GM23338 (cell line): ENCODE measurements around the gene DCBLD1. TPM values are rescaled to one million over a fixed set of nuclear protein-coding genes. Genes with fewer than 3 reads are reported as not detected.

ENCODE experiments used
- ATAC-seq: fragments of 200-7000 bp; cut with Tn5 transposase; 3 replicates; pipeline ENCODE4 v1.9.1; 2020
- DNase-seq: peaks from one replicate; pipeline ENCODE4 v3.0.0-alpha.2; 2015; ENCODE audit warnings: low spot score
- H2AFZ ChIP-seq: fragments of 200-600 bp; sonication (generic); 2 replicates; pipeline ENCODE4 v1.8.0; 2016; ENCODE audit warnings: antibody characterized with exemption, mild to moderate bottlenecking, moderate library complexity
- H3F3A ChIP-seq: fragments of 200-600 bp; sonication (generic); replicated peaks from 2 replicates; pipeline ENCODE4 v1.8.0; 2017; ENCODE audit warnings: antibody characterized with exemption, mixed run types, low read depth
- H3K27ac ChIP-seq: fragments of 200-600 bp; sonication (generic); 2 replicates; pipeline ENCODE4 v1.6.1; 2016; ENCODE audit warnings: low read depth
- H3K27me3 ChIP-seq: fragments of 200-600 bp; sonication (generic); 2 replicates; pipeline ENCODE4 v1.8.0; 2016; ENCODE audit warnings: mild to moderate bottlenecking, mixed run types, moderate library complexity; ENCODE audit not compliant: insufficient read depth
- H3K36me3 ChIP-seq: fragments of 200-600 bp; sonication (generic); 2 replicates; pipeline ENCODE4 v1.8.0; 2016; ENCODE audit warnings: mild to moderate bottlenecking; ENCODE audit not compliant: insufficient read depth
- H3K4me1 ChIP-seq: fragments of 200-600 bp; sonication (generic); 2 replicates; pipeline ENCODE4 v1.8.0; 2016; ENCODE audit warnings: mild to moderate bottlenecking, moderate library complexity; ENCODE audit not compliant: insufficient read depth
- H3K4me2 ChIP-seq: fragments of 200-600 bp; sonication (generic); 2 replicates; pipeline ENCODE4 v1.7.1; 2017; ENCODE audit warnings: mixed run types
- H3K4me3 ChIP-seq: fragments of 200-600 bp; sonication (generic); 2 replicates; pipeline ENCODE4 v1.6.1; 2016; ENCODE audit warnings: mixed run types
- H3K79me2 ChIP-seq: fragments of 200-600 bp; sonication (generic); replicated peaks from 2 replicates; pipeline ENCODE4 v1.8.0; 2017; ENCODE audit warnings: mild to moderate bottlenecking; ENCODE audit not compliant: insufficient read depth
- H3K9me2 ChIP-seq: fragments of 200-600 bp; sonication (generic); 2 replicates; pipeline ENCODE4 v1.8.0; 2017; ENCODE audit not compliant: insufficient read depth
- H4K20me1 ChIP-seq: fragments of 200-600 bp; sonication (generic); replicated peaks from 2 replicates; pipeline ENCODE4 v1.8.0; 2017; ENCODE audit warnings: mild to moderate bottlenecking; ENCODE audit not compliant: insufficient read depth
- H3K27ac Mint-ChIP-seq: 2 replicates; pipeline ENCODE4 v1.8.0; 2020; ENCODE audit warnings: inconsistent platforms, mild to moderate bottlenecking, moderate library complexity, mixed read lengths
- H3K27me3 Mint-ChIP-seq: 3 replicates; pipeline ENCODE4 v1.8.0; 2022; ENCODE audit warnings: low read depth, mild to moderate bottlenecking, moderate library complexity, mixed read lengths, inconsistent platforms; ENCODE audit not compliant: insufficient read depth, poor library complexity
- H3K36me3 Mint-ChIP-seq: 3 replicates; pipeline ENCODE4 v1.8.0; 2021; ENCODE audit warnings: low read depth, mild to moderate bottlenecking, inconsistent platforms, moderate library complexity, mixed read lengths
- H3K4me1 Mint-ChIP-seq: 3 replicates; pipeline ENCODE4 v1.8.0; 2020; ENCODE audit warnings: mild to moderate bottlenecking, inconsistent platforms, mixed read lengths
- H3K4me3 Mint-ChIP-seq: 3 replicates; pipeline ENCODE4 v1.8.0; 2021; ENCODE audit warnings: moderate library complexity, mild to moderate bottlenecking, inconsistent platforms, mixed read lengths
- H3K9me3 Mint-ChIP-seq: 3 replicates; pipeline ENCODE4 v1.8.0; 2020; ENCODE audit warnings: moderate library complexity, mild to moderate bottlenecking, inconsistent platforms, mixed read lengths
- CREB1 ChIP-seq: fragments of 250-450 bp; sonication (Bioruptor Pico); IDR thresholded peaks from 2 replicates; pipeline ENCODE4 v1.5.0; 2020; ENCODE audit warnings: low read depth, mild to moderate bottlenecking, moderate library complexity
- EZH2 ChIP-seq: fragments of 200-600 bp; sonication (generic); IDR thresholded peaks from one replicate; pipeline ENCODE4 v1.8.0; 2017; ENCODE audit warnings: antibody characterized with exemption, mild to moderate bottlenecking, low read depth; ENCODE audit not compliant: unreplicated experiment
- EZH2phosphoT487 ChIP-seq: fragments of 200-600 bp; sonication (generic); IDR thresholded peaks from one replicate; pipeline ENCODE4 v1.8.1; 2018; ENCODE audit warnings: antibody characterized with exemption; ENCODE audit not compliant: unreplicated experiment
- JUNB ChIP-seq: IDR thresholded peaks from one replicate; pipeline ENCODE4 v1.6.1; 2016; ENCODE audit warnings: antibody characterized with exemption; ENCODE audit not compliant: unreplicated experiment
- NANOG ChIP-seq: IDR thresholded peaks from 2 replicates; pipeline ENCODE4 v1.6.1; 2016; ENCODE audit warnings: antibody characterized with exemption, borderline replicate concordance
- STAT1 ChIP-seq: IDR thresholded peaks from one replicate; pipeline ENCODE4 v1.6.1; 2016; ENCODE audit warnings: antibody characterized with exemption; ENCODE audit not compliant: unreplicated experiment
- ZNF114 ChIP-seq: fragments of 250-450 bp; sonication (Bioruptor Pico); IDR thresholded peaks from 2 replicates; pipeline ENCODE4 v1.5.0; 2020; ENCODE audit warnings: mild to moderate bottlenecking, moderate library complexity
- ZNF331 ChIP-seq: fragments of 250-450 bp; sonication (Bioruptor Pico); IDR thresholded peaks from 2 replicates; pipeline ENCODE4 v1.5.0; 2020; ENCODE audit warnings: low read depth, mild to moderate bottlenecking, moderate library complexity
- polyA plus RNA-seq: library from polyadenylated mRNA; unstranded; fragments of >200 nt; fragmentation: Nextera tagmentation; extraction: Ambion mirVana; gene quantifications from 2 replicates; pipeline ENCODE4 v1.2.1, GENCODE V29; 2016
- total RNA-seq: library from RNA; depleted of rRNA; stranded (reverse); fragments of >200 nt; shearing (Covaris generic); gene quantifications from 2 replicates; pipeline ENCODE4 v1.2.3, GENCODE V29; 2014
- TF ChIP-seq, protein P1 (sequence below): IDR thresholded peaks from 2 replicates; pipeline ENCODE4 v1.6.1; 2016; ENCODE audit warnings: antibody characterized with exemption
- TF ChIP-seq, protein P2 (sequence below): fragments of 250-450 bp; sonication (Bioruptor Pico); IDR thresholded peaks from 2 replicates; pipeline ENCODE4 v1.5.0; 2020; ENCODE audit warnings: mild to moderate bottlenecking, moderate library complexity
- TF ChIP-seq, protein P3 (sequence below): IDR thresholded peaks from one replicate; pipeline ENCODE4 v1.6.1; 2018; ENCODE audit warnings: antibody characterized with exemption; ENCODE audit not compliant: unreplicated experiment

DCBLD1 gene
- total and polyA plus RNA-seq, 2 experiments from 2014 or later = 4.2 to 7.6 TPM

DNA sequence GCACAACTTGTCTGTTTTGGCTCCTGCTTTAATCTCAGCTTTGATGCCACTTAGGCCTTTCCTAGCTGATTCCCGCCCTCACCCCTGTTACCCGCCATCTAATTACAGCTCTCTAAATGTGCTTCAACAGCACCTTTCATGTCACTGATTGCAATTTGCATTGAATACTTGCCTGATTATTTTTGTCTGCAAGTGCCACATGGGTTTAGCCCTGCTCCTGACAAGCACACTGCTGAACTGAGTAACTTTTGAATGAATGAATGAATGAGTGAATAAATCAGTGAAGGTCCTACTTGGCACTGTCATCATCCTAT is 591 bp upstream of the DCBLD1 start:
- TF ChIP-seq STAT1 = no peak
- peak; percentile 38 for TF ChIP-seq EZH2
- H3K27ac ChIP-seq = no peak overlapping the region
- peaks cover 40% of the 10 kb centered on the region for H3K4me1 ChIP-seq
- H4K20me1 ChIP-seq = 0 out of 2 replicates have a peak, but pooled peaks cover 3% of the 10 kb centered on the region
- H3K27ac Mint-ChIP-seq = no peak overlapping the region
- no peaks in the 10 kb centered on the region for H3K9me2 ChIP-seq
- H3K36me3 ChIP-seq = no peaks in the 10 kb centered on the region
- peak overlapping the region; percentile 85 for H3K4me3 ChIP-seq
- H3K27me3 ChIP-seq = peaks cover 44% of the 10 kb centered on the region
- H3K79me2 ChIP-seq = no peaks in the 10 kb centered on the region; the same call in 1 of the 2 replicates
- peaks cover 25% of the 10 kb centered on the region for H3K27me3 Mint-ChIP-seq
- peak; percentile 15 for DNase-seq
- no peaks in the 10 kb centered on the region; the same call in 2 of the 3 replicates for H3K9me3 Mint-ChIP-seq
- H3K4me3 Mint-ChIP-seq = peak overlapping the region; percentile 80
- H2AFZ ChIP-seq = peak overlapping the region; percentile 90
- peaks cover 7% of the 10 kb centered on the region for H3F3A ChIP-seq
- peaks cover 6% of the 10 kb centered on the region for H3K36me3 Mint-ChIP-seq
- no peak for ATAC-seq
- peak overlapping the region; percentile 91 for H3K4me2 ChIP-seq
- H3K4me1 Mint-ChIP-seq = peaks cover 43% of the 10 kb centered on the region

DNA sequence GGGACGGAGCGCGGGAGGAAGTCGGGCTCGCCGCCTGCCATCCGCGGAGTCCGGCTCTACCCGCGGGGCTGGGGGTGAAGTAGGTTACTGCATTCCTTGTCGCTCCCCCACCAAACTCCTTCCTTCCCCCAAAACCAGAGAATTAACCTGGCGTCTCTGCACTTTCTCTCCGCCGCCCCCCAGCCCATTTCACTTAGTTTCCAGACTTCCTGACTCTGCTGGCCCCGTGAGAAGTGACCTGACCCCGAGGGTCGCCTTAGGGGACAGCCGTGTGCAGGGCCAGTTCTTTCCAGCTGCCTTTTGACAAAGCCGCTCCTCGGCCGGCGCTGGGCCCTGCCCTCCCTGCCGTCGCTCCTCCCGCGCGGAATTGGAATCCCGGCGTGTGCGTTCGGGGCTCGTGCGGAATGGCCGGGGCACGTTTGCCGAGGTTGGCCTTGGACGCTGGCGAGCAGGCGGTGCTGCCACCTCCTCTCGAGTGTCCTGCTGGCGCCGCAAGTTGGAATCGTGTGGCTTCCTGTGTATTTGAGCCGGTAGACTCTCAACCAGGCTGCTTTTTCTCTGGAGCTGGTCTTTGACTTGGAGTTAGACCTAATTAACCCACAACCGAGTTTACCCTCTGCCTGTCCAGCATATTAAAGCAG is 650 bp downstream of the DCBLD1 start:
- Histone ChIP-seq H3K4me1 (peaks cover 30% of the 10 kb centered on the region), H3K36me3 (no peaks in the 10 kb centered on the region), H3K9me2 (no peaks in the 10 kb centered on the region), H3F3A (peaks cover 7% of the 10 kb centered on the region), H2AFZ (peak overlapping the region; percentile 96), H3K4me2 (peak overlapping the region; percentile 91), H3K4me3 (peak overlapping the region; percentile 85), H3K79me2 (no peaks in the 10 kb centered on the region; the same call in 1 of the 2 replicates), H4K20me1 (0 out of 2 replicates have a peak, but pooled peaks cover 3% of the 10 kb centered on the region), H3K27me3 (peaks cover 44% of the 10 kb centered on the region), H3K27ac (no peak overlapping the region)
- peak; percentile 67 for DNase-seq
- peak; percentile 28 for ATAC-seq
- peaks cover 24% of the 10 kb centered on the region for H3K27me3 Mint-ChIP-seq
- H3K27ac Mint-ChIP-seq = peak overlapping the region; percentile 36; the same call in 1 of the 2 replicates
- H3K9me3 Mint-ChIP-seq = peaks cover 9% of the 10 kb centered on the region; the same call in 2 of the 3 replicates
- peak overlapping the region; percentile 88 for H3K4me3 Mint-ChIP-seq
- H3K4me1 Mint-ChIP-seq = peaks cover 31% of the 10 kb centered on the region
- peaks cover 17% of the 10 kb centered on the region for H3K36me3 Mint-ChIP-seq
- TF ChIP-seq JUNB (no peak), ZNF331 (CRISPR knock-in tag) (no peak), CREB1 (CRISPR knock-in tag) (no peak), ZNF114 (CRISPR knock-in tag) (no peak), NANOG (no peak), EZH2phosphoT487 (no peak)
- TF ChIP-seq, protein P1, sequence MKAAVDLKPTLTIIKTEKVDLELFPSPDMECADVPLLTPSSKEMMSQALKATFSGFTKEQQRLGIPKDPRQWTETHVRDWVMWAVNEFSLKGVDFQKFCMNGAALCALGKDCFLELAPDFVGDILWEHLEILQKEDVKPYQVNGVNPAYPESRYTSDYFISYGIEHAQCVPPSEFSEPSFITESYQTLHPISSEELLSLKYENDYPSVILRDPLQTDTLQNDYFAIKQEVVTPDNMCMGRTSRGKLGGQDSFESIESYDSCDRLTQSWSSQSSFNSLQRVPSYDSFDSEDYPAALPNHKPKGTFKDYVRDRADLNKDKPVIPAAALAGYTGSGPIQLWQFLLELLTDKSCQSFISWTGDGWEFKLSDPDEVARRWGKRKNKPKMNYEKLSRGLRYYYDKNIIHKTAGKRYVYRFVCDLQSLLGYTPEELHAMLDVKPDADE = no peak
- TF ChIP-seq, protein P2, sequence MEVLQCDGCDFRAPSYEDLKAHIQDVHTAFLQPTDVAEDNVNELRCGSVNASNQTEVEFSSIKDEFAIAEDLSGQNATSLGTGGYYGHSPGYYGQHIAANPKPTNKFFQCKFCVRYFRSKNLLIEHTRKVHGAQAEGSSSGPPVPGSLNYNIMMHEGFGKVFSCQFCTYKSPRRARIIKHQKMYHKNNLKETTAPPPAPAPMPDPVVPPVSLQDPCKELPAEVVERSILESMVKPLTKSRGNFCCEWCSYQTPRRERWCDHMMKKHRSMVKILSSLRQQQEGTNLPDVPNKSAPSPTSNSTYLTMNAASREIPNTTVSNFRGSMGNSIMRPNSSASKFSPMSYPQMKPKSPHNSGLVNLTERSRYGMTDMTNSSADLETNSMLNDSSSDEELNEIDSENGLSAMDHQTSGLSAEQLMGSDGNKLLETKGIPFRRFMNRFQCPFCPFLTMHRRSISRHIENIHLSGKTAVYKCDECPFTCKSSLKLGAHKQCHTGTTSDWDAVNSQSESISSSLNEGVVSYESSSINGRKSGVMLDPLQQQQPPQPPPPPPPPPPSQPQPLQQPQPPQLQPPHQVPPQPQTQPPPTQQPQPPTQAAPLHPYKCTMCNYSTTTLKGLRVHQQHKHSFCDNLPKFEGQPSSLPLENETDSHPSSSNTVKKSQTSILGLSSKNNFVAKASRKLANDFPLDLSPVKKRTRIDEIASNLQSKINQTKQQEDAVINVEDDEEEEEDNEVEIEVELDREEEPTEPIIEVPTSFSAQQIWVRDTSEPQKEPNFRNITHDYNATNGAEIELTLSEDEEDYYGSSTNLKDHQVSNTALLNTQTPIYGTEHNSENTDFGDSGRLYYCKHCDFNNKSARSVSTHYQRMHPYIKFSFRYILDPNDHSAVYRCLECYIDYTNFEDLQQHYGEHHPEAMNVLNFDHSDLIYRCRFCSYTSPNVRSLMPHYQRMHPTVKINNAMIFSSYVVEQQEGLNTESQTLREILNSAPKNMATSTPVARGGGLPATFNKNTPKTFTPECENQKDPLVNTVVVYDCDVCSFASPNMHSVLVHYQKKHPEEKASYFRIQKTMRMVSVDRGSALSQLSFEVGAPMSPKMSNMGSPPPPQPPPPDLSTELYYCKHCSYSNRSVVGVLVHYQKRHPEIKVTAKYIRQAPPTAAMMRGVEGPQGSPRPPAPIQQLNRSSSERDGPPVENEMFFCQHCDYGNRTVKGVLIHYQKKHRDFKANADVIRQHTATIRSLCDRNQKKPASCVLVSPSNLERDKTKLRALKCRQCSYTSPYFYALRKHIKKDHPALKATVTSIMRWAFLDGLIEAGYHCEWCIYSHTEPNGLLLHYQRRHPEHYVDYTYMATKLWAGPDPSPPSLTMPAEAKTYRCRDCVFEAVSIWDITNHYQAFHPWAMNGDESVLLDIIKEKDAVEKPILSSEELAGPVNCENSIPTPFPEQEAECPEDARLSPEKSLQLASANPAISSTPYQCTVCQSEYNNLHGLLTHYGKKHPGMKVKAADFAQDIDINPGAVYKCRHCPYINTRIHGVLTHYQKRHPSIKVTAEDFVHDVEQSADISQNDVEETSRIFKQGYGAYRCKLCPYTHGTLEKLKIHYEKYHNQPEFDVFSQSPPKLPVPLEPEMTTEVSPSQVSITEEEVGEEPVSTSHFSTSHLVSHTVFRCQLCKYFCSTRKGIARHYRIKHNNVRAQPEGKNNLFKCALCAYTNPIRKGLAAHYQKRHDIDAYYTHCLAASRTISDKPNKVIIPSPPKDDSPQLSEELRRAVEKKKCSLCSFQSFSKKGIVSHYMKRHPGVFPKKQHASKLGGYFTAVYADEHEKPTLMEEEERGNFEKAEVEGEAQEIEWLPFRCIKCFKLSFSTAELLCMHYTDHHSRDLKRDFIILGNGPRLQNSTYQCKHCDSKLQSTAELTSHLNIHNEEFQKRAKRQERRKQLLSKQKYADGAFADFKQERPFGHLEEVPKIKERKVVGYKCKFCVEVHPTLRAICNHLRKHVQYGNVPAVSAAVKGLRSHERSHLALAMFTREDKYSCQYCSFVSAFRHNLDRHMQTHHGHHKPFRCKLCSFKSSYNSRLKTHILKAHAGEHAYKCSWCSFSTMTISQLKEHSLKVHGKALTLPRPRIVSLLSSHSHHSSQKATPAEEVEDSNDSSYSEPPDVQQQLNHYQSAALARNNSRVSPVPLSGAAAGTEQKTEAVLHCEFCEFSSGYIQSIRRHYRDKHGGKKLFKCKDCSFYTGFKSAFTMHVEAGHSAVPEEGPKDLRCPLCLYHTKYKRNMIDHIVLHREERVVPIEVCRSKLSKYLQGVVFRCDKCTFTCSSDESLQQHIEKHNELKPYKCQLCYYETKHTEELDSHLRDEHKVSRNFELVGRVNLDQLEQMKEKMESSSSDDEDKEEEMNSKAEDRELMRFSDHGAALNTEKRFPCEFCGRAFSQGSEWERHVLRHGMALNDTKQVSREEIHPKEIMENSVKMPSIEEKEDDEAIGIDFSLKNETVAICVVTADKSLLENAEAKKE (CRISPR knock-in tag) = no peak
- TF ChIP-seq, protein P3, sequence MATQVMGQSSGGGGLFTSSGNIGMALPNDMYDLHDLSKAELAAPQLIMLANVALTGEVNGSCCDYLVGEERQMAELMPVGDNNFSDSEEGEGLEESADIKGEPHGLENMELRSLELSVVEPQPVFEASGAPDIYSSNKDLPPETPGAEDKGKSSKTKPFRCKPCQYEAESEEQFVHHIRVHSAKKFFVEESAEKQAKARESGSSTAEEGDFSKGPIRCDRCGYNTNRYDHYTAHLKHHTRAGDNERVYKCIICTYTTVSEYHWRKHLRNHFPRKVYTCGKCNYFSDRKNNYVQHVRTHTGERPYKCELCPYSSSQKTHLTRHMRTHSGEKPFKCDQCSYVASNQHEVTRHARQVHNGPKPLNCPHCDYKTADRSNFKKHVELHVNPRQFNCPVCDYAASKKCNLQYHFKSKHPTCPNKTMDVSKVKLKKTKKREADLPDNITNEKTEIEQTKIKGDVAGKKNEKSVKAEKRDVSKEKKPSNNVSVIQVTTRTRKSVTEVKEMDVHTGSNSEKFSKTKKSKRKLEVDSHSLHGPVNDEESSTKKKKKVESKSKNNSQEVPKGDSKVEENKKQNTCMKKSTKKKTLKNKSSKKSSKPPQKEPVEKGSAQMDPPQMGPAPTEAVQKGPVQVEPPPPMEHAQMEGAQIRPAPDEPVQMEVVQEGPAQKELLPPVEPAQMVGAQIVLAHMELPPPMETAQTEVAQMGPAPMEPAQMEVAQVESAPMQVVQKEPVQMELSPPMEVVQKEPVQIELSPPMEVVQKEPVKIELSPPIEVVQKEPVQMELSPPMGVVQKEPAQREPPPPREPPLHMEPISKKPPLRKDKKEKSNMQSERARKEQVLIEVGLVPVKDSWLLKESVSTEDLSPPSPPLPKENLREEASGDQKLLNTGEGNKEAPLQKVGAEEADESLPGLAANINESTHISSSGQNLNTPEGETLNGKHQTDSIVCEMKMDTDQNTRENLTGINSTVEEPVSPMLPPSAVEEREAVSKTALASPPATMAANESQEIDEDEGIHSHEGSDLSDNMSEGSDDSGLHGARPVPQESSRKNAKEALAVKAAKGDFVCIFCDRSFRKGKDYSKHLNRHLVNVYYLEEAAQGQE = no peak
